SKM-1 (cell line): Measurements from ENCODE around the gene EHD2.
A peak's percentile ranks its signal among the peaks of the same experiment; 100 is the strongest.

Experiments
- DNase-seq: peaks from one replicate; lab custom pipeline; 2025; ENCODE audit not compliant: unreplicated experiment; lab: John Stamatoyannopoulos, UW

The EHD2 gene

GRCh38 chr19:47687906-47688305, 25.3 kb upstream of the EHD2 start:
- DNase-seq: no peak

- no peak for DNase-seq
These were observed 22.1 kb upstream of the EHD2 start for GRCh38 chr19:47691090-47691489.

GRCh38 chr19:47691782-47692181, 21.4 kb upstream of the EHD2 start:
- DNase-seq: no peak

GRCh38 chr19:47693489-47693888, 19.7 kb upstream of the EHD2 start:
- DNase-seq: no peak

GRCh38 chr19:47693903-47694302, 19.3 kb upstream of the EHD2 start:
- no peak for DNase-seq

GRCh38 chr19:47694466-47695273, 18.6 kb upstream of the EHD2 start:
- DNase-seq: no peak

GRCh38 chr19:47695533-47696262, 17.5 kb upstream of the EHD2 start:
- no peak for DNase-seq

- DNase-seq: no peak
These were observed 16.6 kb upstream of the EHD2 start for GRCh38 chr19:47696635-47697034.

GRCh38 chr19:47697863-47698609, 15.2 kb upstream of the EHD2 start:
- peak; percentile 38 for DNase-seq

- DNase-seq: no peak
These were observed 14.4 kb upstream of the EHD2 start for GRCh38 chr19:47698631-47699359.

GRCh38 chr19:47699360-47699917, 13.8 kb upstream of the EHD2 start:
- no peak for DNase-seq

GRCh38 chr19:47700934-47701716, 12.1 kb upstream of the EHD2 start:
- DNase-seq: no peak

- no peak for DNase-seq
These were observed 11.3 kb upstream of the EHD2 start for GRCh38 chr19:47701717-47702552.

- DNase-seq: no peak
These were observed 10.6 kb upstream of the EHD2 start for GRCh38 chr19:47702671-47703070.

- DNase-seq: no peak
These were observed 9.9 kb upstream of the EHD2 start for GRCh38 chr19:47703301-47703700.

GRCh38 chr19:47704024-47704423, 9.2 kb upstream of the EHD2 start:
- no peak for DNase-seq

- no peak for DNase-seq
These were observed 8.6 kb upstream of the EHD2 start for GRCh38 chr19:47704656-47705055.

- no peak for DNase-seq
These were observed 5.9 kb upstream of the EHD2 start for GRCh38 chr19:47707135-47707925.
